ENCODE data around the gene RTF1.
"Not testable (repeated sequence)": the region's sequence is repeated elsewhere in the genome, so short reads cannot be mapped to it uniquely, and the experiment has no call there.

RTF1 gene

GRCh38 chr15:41438206-41438605 lies 21.3 kb downstream of the RTF1 start:
- no peak for DNase-seq (ENCODE audit: low read depth)
- Histone ChIP-seq H3K9me3 (ENCODE audit: control insufficient read depth, low read length) (no peaks in the 10 kb centered on the region), H3K9ac (ENCODE audit: low read length) (no peak overlapping the region), H3K36me3 (ENCODE audit: control insufficient read depth, insufficient read depth, low read length, severe bottlenecking) (peaks cover 32% of the 10 kb centered on the region), H3K4me1 (ENCODE audit: control insufficient read depth, insufficient read depth, low read length) (no peaks in the 10 kb centered on the region), H3K4me3 (ENCODE audit: low read length) (no peak overlapping the region), H3K27me3 (replicated peaks; ENCODE audit: control insufficient read depth, insufficient read depth, low read length) (no peaks in the 10 kb centered on the region)

- H3K9ac ChIP-seq (ENCODE audit: low read length); H3K4me1 ChIP-seq (ENCODE audit: control insufficient read depth, insufficient read depth, low read length): not testable (repeated sequence)
Observed at GRCh38 chr15:41438745-41439144, 21.9 kb downstream of the RTF1 start.

GRCh38 chr15:41443275-41443674 lies 26.4 kb downstream of the RTF1 start:
- Histone ChIP-seq H3K4me1 (ENCODE audit: control insufficient read depth, insufficient read depth, low read length) (no peaks in the 10 kb centered on the region), H3K36me3 (ENCODE audit: control insufficient read depth, insufficient read depth, low read length, severe bottlenecking) (peaks cover 45% of the 10 kb centered on the region), H3K27me3 (replicated peaks; ENCODE audit: control insufficient read depth, insufficient read depth, low read length) (no peaks in the 10 kb centered on the region), H3K9me3 (ENCODE audit: control insufficient read depth, low read length) (no peaks in the 10 kb centered on the region), H3K9ac (ENCODE audit: low read length) (no peak overlapping the region), H3K4me3 (ENCODE audit: low read length) (no peak overlapping the region)
- no peak for DNase-seq (ENCODE audit: low read depth)

More at GRCh38 chr15:41438745-41439144, 21.9 kb downstream of the RTF1 start:
- DNase-seq (ENCODE audit: low read depth); H3K9me3 ChIP-seq (ENCODE audit: control insufficient read depth, low read length); H3K4me3 ChIP-seq (ENCODE audit: low read length); H3K27me3 ChIP-seq (replicated peaks; ENCODE audit: control insufficient read depth, insufficient read depth, low read length): not testable (repeated sequence)
- peaks cover 35% of the 10 kb centered on the region for H3K36me3 ChIP-seq (ENCODE audit: control insufficient read depth, insufficient read depth, low read length, severe bottlenecking)

DNA sequence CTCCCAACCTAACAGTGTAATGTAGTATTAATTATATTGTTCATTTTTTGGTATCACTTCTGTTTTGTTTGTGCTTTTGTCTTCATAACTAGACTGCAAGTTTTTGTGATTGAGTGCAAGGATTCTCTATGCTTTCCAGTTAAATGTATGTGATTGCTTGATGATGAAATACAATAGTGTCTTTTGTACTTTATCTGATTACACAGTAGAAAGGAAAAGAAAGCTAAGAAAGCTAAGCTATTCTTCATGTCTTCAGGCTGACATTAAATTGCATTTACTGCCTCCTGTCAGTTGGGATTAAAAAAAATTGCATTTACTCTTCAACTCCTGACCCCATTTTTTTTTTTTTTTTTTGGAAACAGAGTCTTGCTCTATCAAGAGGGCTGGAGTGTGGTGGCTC lies 28.5 kb downstream of the RTF1 start:
- no peak overlapping the region for H3K9ac ChIP-seq (ENCODE audit: low read length)
- DNase-seq (ENCODE audit: low read depth): no peak
- H3K4me3 ChIP-seq (ENCODE audit: low read length): no peak overlapping the region
- peaks cover 31% of the 10 kb centered on the region for H3K36me3 ChIP-seq (ENCODE audit: control insufficient read depth, insufficient read depth, low read length, severe bottlenecking)
- H3K9me3 ChIP-seq (ENCODE audit: control insufficient read depth, low read length): no peaks in the 10 kb centered on the region
- H3K4me1 ChIP-seq (ENCODE audit: control insufficient read depth, insufficient read depth, low read length): no peaks in the 10 kb centered on the region
- no peaks in the 10 kb centered on the region for H3K27me3 ChIP-seq (replicated peaks; ENCODE audit: control insufficient read depth, insufficient read depth, low read length)

GRCh38 chr15:41462084-41462795 lies 45.3 kb downstream of the RTF1 start:
- DNase-seq (ENCODE audit: low read depth): peak; percentile 14
- Histone ChIP-seq H3K4me3 (ENCODE audit: low read length) (no peak overlapping the region), H3K4me1 (ENCODE audit: control insufficient read depth, insufficient read depth, low read length) (no peaks in the 10 kb centered on the region), H3K36me3 (ENCODE audit: control insufficient read depth, insufficient read depth, low read length, severe bottlenecking) (peaks cover 51% of the 10 kb centered on the region), H3K9me3 (ENCODE audit: control insufficient read depth, low read length) (no peaks in the 10 kb centered on the region), H3K9ac (ENCODE audit: low read length) (no peak overlapping the region), H3K27me3 (replicated peaks; ENCODE audit: control insufficient read depth, insufficient read depth, low read length) (no peaks in the 10 kb centered on the region)

DNA sequence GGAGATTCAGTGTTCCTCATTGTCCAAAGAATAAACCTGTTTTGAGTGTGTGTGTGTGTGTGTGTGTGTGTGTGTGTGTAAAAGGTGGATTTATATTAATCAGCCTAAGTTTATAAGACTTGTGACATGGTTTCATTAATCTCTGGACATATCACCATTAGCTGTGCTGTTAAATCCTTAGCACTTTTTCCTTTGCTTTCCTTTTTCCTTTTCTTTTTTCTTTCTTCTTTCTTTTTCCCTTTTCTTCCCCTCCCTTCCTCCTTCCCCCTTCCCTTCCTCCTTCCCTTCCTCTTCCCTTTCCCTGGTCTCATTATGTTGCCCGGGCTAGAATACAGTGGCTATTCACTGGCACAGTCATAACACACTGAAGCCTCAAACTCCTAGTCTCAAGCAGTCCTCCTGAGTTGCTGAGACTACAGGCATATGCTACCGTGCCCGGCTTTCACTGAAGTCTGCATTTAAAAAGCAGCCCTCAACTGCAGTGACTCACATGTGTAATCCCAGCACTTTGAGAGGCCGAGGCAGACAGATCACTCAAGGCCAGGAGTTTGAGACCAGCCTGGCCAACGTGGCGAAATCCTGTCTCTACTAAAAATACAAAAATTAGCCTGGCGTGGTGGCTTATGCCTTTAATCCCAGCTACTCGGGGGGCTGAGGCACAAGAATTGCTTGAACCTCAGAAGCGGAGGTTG lies 48.1 kb downstream of the RTF1 start:
- H3K36me3 ChIP-seq (ENCODE audit: control insufficient read depth, insufficient read depth, low read length, severe bottlenecking): peaks cover 39% of the 10 kb centered on the region
- DNase-seq (ENCODE audit: low read depth): no peak

DNA sequence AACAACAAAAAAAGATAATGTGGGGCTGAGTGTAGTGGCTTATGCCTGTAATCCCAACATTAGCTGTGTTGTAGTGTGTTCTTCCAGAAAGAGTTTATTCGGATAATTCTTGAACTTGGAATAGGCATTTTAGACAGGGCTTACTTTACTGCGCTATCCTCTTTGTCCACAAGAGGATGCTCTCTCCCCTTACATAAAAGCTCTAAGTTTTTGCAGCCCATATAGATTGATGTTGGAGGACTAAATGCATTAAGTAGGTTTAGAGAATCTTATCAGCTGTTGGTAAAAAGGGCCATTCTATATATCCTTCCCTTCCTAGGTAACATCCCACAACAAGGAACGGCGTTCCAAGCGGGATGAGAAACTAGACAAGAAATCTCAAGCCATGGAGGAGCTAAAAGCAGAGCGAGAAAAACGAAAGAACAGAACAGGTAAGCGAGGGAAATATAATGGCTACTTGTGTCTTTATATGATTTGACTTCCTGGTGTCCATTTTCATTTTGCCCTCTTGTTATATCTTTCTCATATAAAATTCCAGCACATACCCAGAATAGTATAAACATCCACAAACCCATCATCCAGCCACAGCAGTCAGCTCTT lies 49.0 kb downstream of the RTF1 start:
- DNase-seq (ENCODE audit: low read depth): peak; percentile 66
- no peaks in the 10 kb centered on the region for H3K27me3 ChIP-seq (replicated peaks; ENCODE audit: control insufficient read depth, insufficient read depth, low read length)
- H3K4me1 ChIP-seq (ENCODE audit: control insufficient read depth, insufficient read depth, low read length): no peaks in the 10 kb centered on the region
- no peaks in the 10 kb centered on the region for H3K9me3 ChIP-seq (ENCODE audit: control insufficient read depth, low read length)
- no peak overlapping the region for H3K4me3 ChIP-seq (ENCODE audit: low read length)
- no peak overlapping the region for H3K9ac ChIP-seq (ENCODE audit: low read length)
- peaks cover 45% of the 10 kb centered on the region for H3K36me3 ChIP-seq (ENCODE audit: control insufficient read depth, insufficient read depth, low read length, severe bottlenecking)

More for the DNA sequence above, 48.1 kb downstream of the RTF1 start:
- Histone ChIP-seq H3K4me1 (ENCODE audit: control insufficient read depth, insufficient read depth, low read length) (no peaks in the 10 kb centered on the region), H3K9ac (ENCODE audit: low read length) (no peak overlapping the region), H3K4me3 (ENCODE audit: low read length) (no peak overlapping the region), H3K9me3 (ENCODE audit: control insufficient read depth, low read length) (no peaks in the 10 kb centered on the region), H3K27me3 (replicated peaks; ENCODE audit: control insufficient read depth, insufficient read depth, low read length) (no peaks in the 10 kb centered on the region)

DNA sequence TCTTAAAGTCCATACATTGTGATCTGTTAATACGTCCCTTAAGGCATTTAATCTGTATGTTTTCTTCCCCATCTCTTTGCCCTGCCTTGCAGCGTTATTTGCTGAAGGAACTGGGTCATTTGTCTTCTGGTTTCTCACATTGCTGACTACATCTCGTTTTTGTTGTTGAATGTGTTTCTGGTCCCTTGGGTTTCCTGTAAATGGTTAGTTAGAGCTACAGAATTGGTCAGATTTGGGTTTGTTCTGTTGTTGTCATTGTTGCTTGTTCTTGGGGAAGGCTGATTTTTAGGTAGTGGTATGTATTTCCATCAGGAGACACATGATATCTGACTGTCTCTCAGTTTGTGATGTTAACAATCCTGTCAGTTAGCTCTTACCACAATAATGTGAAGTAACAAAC lies 49.8 kb downstream of the RTF1 start:
- Histone ChIP-seq H3K4me3 (ENCODE audit: low read length) (no peak overlapping the region), H3K27me3 (replicated peaks; ENCODE audit: control insufficient read depth, insufficient read depth, low read length) (no peaks in the 10 kb centered on the region), H3K4me1 (ENCODE audit: control insufficient read depth, insufficient read depth, low read length) (no peaks in the 10 kb centered on the region), H3K9me3 (ENCODE audit: control insufficient read depth, low read length) (no peaks in the 10 kb centered on the region), H3K36me3 (ENCODE audit: control insufficient read depth, insufficient read depth, low read length, severe bottlenecking) (peaks cover 52% of the 10 kb centered on the region), H3K9ac (ENCODE audit: low read length) (no peak overlapping the region)
- DNase-seq (ENCODE audit: low read depth): no peak

- peaks cover 53% of the 10 kb centered on the region for H3K36me3 ChIP-seq (ENCODE audit: control insufficient read depth, insufficient read depth, low read length, severe bottlenecking)
Observed at GRCh38 chr15:41469644-41470043, 52.7 kb downstream of the RTF1 start.

DNA sequence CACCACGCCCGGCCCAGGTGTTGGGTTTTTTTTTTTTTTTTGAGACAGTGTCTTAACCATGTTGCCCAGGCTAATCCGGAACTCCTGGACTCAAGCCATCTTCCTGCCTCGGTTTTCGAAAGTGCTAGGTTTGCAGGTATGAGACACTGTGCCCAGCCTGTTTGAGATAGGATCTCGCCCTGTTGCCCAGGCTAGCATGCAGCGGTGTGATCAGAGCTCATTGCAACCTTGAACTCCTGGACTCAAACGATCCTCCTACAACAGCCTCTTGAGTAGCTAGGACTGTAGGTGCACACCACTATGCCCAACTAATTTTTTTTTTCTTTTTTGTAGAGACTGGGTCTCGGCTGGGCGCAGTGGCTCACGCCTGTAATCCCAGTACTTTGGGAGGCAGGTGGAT lies 56.5 kb downstream of the RTF1 start:
- H3K9me3 ChIP-seq (ENCODE audit: control insufficient read depth, low read length): no peaks in the 10 kb centered on the region
- no peaks in the 10 kb centered on the region for H3K27me3 ChIP-seq (replicated peaks; ENCODE audit: control insufficient read depth, insufficient read depth, low read length)
- H3K36me3 ChIP-seq (ENCODE audit: control insufficient read depth, insufficient read depth, low read length, severe bottlenecking): peaks cover 69% of the 10 kb centered on the region
- no peak overlapping the region for H3K9ac ChIP-seq (ENCODE audit: low read length)
- H3K4me1 ChIP-seq (ENCODE audit: control insufficient read depth, insufficient read depth, low read length): peaks cover 20% of the 10 kb centered on the region
- no peak for DNase-seq (ENCODE audit: low read depth)
- H3K4me3 ChIP-seq (ENCODE audit: low read length): no peak overlapping the region

More at GRCh38 chr15:41469644-41470043, 52.7 kb downstream of the RTF1 start:
- DNase-seq (ENCODE audit: low read depth); H3K4me3 ChIP-seq (ENCODE audit: low read length); H3K4me1 ChIP-seq (ENCODE audit: control insufficient read depth, insufficient read depth, low read length); H3K27me3 ChIP-seq (replicated peaks; ENCODE audit: control insufficient read depth, insufficient read depth, low read length); H3K9ac ChIP-seq (ENCODE audit: low read length); H3K9me3 ChIP-seq (ENCODE audit: control insufficient read depth, low read length): not testable (repeated sequence)

- no peak for DNase-seq (ENCODE audit: low read depth)
- peaks cover 20% of the 10 kb centered on the region for H3K4me1 ChIP-seq (ENCODE audit: control insufficient read depth, insufficient read depth, low read length)
Observed at GRCh38 chr15:41474436-41474835, 57.5 kb downstream of the RTF1 start.

More at GRCh38 chr15:41474436-41474835, 57.5 kb downstream of the RTF1 start:
- H3K36me3 ChIP-seq (ENCODE audit: control insufficient read depth, insufficient read depth, low read length, severe bottlenecking): peaks cover 79% of the 10 kb centered on the region
- no peaks in the 10 kb centered on the region for H3K27me3 ChIP-seq (replicated peaks; ENCODE audit: control insufficient read depth, insufficient read depth, low read length)
- H3K4me3 ChIP-seq (ENCODE audit: low read length): no peak overlapping the region
- H3K9me3 ChIP-seq (ENCODE audit: control insufficient read depth, low read length): no peaks in the 10 kb centered on the region
- no peak overlapping the region for H3K9ac ChIP-seq (ENCODE audit: low read length)
